SU-DHL-6 (cell line): Measurements from ENCODE around the gene CHMP4B.

Experiments used
- H2AFZ ChIP-seq: fragments of 200-600 bp; sonication (generic); 2 replicates; pipeline ENCODE4 v1.6.1; 2014; ENCODE audit warnings: low read depth, mild to moderate bottlenecking, moderate library complexity, mixed read lengths, antibody characterized with exemption, low read length; ENCODE audit not compliant: severe bottlenecking
- H3F3A ChIP-seq: fragments of 200-600 bp; shearing (Covaris generic); 2 replicates; pipeline ENCODE4 v1.6.0; 2016; ENCODE audit warnings: antibody characterized with exemption, mild to moderate bottlenecking; ENCODE audit not compliant: insufficient read depth
- H3K27ac ChIP-seq: fragments of 200-600 bp; sonication (generic); 2 replicates; pipeline ENCODE4 v1.5.1; 2016; ENCODE audit warnings: low read depth, mild to moderate bottlenecking, low read length, moderate library complexity, mixed read lengths
- H3K27me3 ChIP-seq: fragments of 200-600 bp; sonication (generic), shearing (Covaris generic); 2 replicates; pipeline ENCODE4 v1.6.0; 2014; ENCODE audit warnings: mild to moderate bottlenecking, low read length
- H3K36me3 ChIP-seq: fragments of 200-600 bp; sonication (generic); 2 replicates; pipeline ENCODE4 v1.6.1; 2014; ENCODE audit warnings: mild to moderate bottlenecking, low read length, mixed read lengths
- H3K4me2 ChIP-seq: fragments of 300-600, 200-600 bp; shearing (Covaris generic), sonication (generic); 2 replicates; pipeline ENCODE4 v1.6.0; 2014; ENCODE audit warnings: low read length, low read depth, mild to moderate bottlenecking; ENCODE audit not compliant: poor library complexity, severe bottlenecking
- H3K4me3 ChIP-seq: fragments of 200-600 bp; sonication (generic); 2 replicates; pipeline ENCODE4 v1.5.1; 2014; ENCODE audit warnings: antibody characterized with exemption, low read length, mild to moderate bottlenecking, mixed read lengths; ENCODE audit not compliant: insufficient read depth, poor library complexity, severe bottlenecking
- H3K79me2 ChIP-seq: fragments of 200-600 bp; sonication (generic); 2 replicates; pipeline ENCODE4 v1.6.1; 2014; ENCODE audit warnings: mild to moderate bottlenecking, low read length, moderate library complexity; ENCODE audit not compliant: insufficient read depth
- H3K9ac ChIP-seq: fragments of 200-600 bp; sonication (generic); 2 replicates; pipeline ENCODE4 v1.7.0; 2014; ENCODE audit warnings: mild to moderate bottlenecking, low read length
- H3K9me2 ChIP-seq: fragments of 200-600 bp; sonication (generic); replicated peaks from 2 replicates; pipeline ENCODE4 v1.6.1; 2014; ENCODE audit warnings: low read length; ENCODE audit not compliant: insufficient read depth
- H3K9me3 ChIP-seq: fragments of 200-600 bp; sonication (generic); 2 replicates; pipeline ENCODE4 v1.6.1; 2014; ENCODE audit warnings: low read length, mixed read lengths; ENCODE audit not compliant: insufficient read depth
- H4K20me1 ChIP-seq: fragments of 200-600 bp; sonication (generic); 2 replicates; pipeline ENCODE4 v1.6.1; 2014; ENCODE audit warnings: low read depth, mild to moderate bottlenecking, antibody characterized with exemption, low read length, moderate library complexity, mixed read lengths
- CTCF ChIP-seq: fragments of 200-600 bp; sonication (generic); IDR thresholded peaks from one replicate; pipeline ENCODE4 v1.5.1; 2017; ENCODE audit warnings: antibody characterized with exemption, mild to moderate bottlenecking, low read length, moderate library complexity; ENCODE audit not compliant: insufficient read depth, poor library complexity, severe bottlenecking
- EZH2phosphoT487 ChIP-seq: fragments of 200-600 bp; sonication (generic), shearing (Covaris generic); conservative IDR thresholded peaks from 2 replicates; pipeline ENCODE4 v1.6.1; 2018; ENCODE audit warnings: mild to moderate bottlenecking, antibody characterized with exemption, low read length, moderate library complexity, mixed read lengths

Gene CHMP4B

GRCh38 chr20:33846291-33846935, 35.3 kb downstream of the CHMP4B start:
- Histone ChIP-seq H3K27ac (no peak overlapping the region), H3K36me3 (peaks cover 5% of the 10 kb centered on the region; the same call in 1 of the 2 replicates), H3F3A (peaks cover 7% of the 10 kb centered on the region; the same call in 1 of the 2 replicates), H3K9me3 (no peaks in the 10 kb centered on the region), H3K4me2 (no peak overlapping the region), H4K20me1 (no peaks in the 10 kb centered on the region), H3K27me3 (no peaks in the 10 kb centered on the region), H3K4me3 (no peak overlapping the region), H2AFZ (no peak overlapping the region), H3K9me2 (no peaks in the 10 kb centered on the region), H3K9ac (no peak overlapping the region), H3K79me2 (peaks cover 92% of the 10 kb centered on the region)
- TF ChIP-seq EZH2phosphoT487 (no peak), CTCF (no peak)

GRCh38 chr20:33847006-33847405, 35.9 kb downstream of the CHMP4B start:
- Histone ChIP-seq H3K27me3 (no peaks in the 10 kb centered on the region), H3K79me2 (peaks cover 87% of the 10 kb centered on the region), H3K9me2 (no peaks in the 10 kb centered on the region), H3F3A (peaks cover 7% of the 10 kb centered on the region; the same call in 1 of the 2 replicates), H3K9ac (no peak overlapping the region), H2AFZ (no peak overlapping the region), H3K27ac (no peak overlapping the region), H3K4me2 (no peak overlapping the region), H3K9me3 (no peaks in the 10 kb centered on the region), H3K4me3 (no peak overlapping the region), H3K36me3 (peaks cover 5% of the 10 kb centered on the region; the same call in 1 of the 2 replicates), H4K20me1 (no peaks in the 10 kb centered on the region)
- TF ChIP-seq EZH2phosphoT487: no peak
- no peak for TF ChIP-seq CTCF

DNA sequence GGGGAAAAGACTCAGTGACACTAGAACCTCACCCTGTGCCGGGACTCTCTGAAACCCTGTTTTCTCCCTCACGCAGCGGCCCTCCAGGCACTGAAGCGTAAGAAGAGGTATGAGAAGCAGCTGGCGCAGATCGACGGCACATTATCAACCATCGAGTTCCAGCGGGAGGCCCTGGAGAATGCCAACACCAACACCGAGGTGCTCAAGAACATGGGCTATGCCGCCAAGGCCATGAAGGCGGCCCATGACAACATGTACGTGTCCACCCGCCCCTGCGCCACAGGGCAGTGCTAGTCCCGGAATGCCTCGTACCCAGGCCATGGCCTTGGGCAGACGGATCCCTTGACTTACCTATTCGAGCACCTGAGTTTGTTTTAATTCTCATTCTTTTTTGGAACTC, 37.2 kb downstream of the CHMP4B start:
- peaks cover 5% of the 10 kb centered on the region; the same call in 1 of the 2 replicates for H3K36me3 ChIP-seq
- H3F3A ChIP-seq: peaks cover 4% of the 10 kb centered on the region; the same call in 1 of the 2 replicates
- TF ChIP-seq EZH2phosphoT487: no peak
- TF ChIP-seq CTCF: no peak
- H4K20me1 ChIP-seq: no peaks in the 10 kb centered on the region
- H3K27me3 ChIP-seq: no peaks in the 10 kb centered on the region
- H3K9me3 ChIP-seq: no peaks in the 10 kb centered on the region
- H2AFZ ChIP-seq: no peak overlapping the region
- no peaks in the 10 kb centered on the region for H3K9me2 ChIP-seq
- peaks cover 73% of the 10 kb centered on the region for H3K79me2 ChIP-seq
- no peak overlapping the region for H3K4me2 ChIP-seq
- H3K9ac ChIP-seq: no peak overlapping the region
- no peak overlapping the region for H3K4me3 ChIP-seq
- no peak overlapping the region for H3K27ac ChIP-seq
